C4-2B (cell line): Measurements from ENCODE around the gene ART1.
"Not testable (repeated sequence)": the region's sequence is repeated elsewhere in the genome, so short reads cannot be mapped to it uniquely, and the experiment has no call there.

Source experiments
- H3K27ac ChIP-seq: fragments of 450-650 bp; 2 replicates; pipeline ENCODE4 v1.5.1; 2017
- ZFX ChIP-seq: fragments of 450-650 bp; IDR thresholded peaks from 2 replicates; pipeline ENCODE4 v1.6.1; 2017
- TF ChIP-seq, protein P1 (sequence below): fragments of 450-650 bp; conservative IDR thresholded peaks from 2 replicates; pipeline ENCODE4 v1.5.1; 2017; ENCODE audit warnings: mild to moderate bottlenecking

The ART1 gene

DNA sequence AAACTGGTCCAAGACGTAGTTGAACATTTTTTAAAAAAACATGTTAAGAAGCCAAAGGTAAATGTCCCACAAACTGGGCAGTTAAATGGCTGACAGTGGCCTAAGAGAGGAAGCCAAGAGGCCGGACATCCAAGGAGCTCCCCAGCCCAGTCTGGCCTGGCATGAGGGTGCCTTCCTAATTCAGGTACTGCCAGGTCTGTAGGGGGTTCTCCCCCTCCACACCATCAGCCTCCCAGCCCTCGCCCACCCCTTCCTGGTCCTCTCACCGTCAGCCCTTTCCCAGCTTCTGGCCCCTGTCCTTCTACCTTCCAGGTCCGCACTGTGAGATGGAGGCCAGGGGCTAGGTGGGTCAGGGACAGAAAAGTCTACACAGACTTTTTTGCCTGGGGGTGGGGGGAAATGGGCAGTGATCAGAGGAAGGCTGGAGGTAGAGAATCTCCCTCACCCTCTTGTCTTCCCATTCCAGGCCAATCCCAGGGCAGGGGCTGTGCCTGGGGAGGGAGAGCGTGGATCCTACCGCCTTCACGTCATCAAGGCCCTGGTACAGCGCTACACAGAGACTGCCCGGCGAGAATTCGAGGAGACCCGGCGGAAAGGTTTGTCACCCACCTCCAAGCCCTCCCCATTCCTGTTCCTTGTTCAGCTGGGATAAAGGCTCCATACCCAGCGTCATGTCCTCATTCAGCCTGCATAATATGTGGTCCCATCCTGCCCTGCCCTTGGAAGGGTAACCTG, 9.1 kb upstream of the ART1 start:
- H3K27ac ChIP-seq: no peak overlapping the region
- no peak for TF ChIP-seq ZFX
- TF ChIP-seq, protein P1, sequence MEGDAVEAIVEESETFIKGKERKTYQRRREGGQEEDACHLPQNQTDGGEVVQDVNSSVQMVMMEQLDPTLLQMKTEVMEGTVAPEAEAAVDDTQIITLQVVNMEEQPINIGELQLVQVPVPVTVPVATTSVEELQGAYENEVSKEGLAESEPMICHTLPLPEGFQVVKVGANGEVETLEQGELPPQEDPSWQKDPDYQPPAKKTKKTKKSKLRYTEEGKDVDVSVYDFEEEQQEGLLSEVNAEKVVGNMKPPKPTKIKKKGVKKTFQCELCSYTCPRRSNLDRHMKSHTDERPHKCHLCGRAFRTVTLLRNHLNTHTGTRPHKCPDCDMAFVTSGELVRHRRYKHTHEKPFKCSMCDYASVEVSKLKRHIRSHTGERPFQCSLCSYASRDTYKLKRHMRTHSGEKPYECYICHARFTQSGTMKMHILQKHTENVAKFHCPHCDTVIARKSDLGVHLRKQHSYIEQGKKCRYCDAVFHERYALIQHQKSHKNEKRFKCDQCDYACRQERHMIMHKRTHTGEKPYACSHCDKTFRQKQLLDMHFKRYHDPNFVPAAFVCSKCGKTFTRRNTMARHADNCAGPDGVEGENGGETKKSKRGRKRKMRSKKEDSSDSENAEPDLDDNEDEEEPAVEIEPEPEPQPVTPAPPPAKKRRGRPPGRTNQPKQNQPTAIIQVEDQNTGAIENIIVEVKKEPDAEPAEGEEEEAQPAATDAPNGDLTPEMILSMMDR: no peak

DNA sequence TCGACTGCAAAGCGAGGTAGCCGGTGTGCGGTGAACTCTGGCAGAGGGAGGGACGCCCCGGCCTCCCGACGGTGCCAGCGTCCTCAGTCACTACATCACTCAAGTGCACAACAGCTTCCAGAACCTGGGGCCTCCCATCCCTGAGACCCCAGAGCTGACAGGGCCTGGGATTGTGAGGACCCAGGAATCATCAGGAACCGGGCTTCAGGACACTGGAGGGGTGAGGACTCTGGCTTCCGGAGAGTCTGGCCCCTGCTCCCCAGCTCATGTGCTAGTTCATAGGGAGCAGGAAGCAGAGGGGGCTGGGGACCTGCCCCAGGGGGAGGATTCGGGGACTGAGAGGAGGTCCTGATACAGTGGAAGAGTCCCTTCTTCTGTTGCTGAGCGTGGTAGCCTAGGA, 7.7 kb upstream of the ART1 start:
- no peak for TF ChIP-seq ZFX
- TF ChIP-seq, protein P1: no peak
- no peak overlapping the region for H3K27ac ChIP-seq

DNA sequence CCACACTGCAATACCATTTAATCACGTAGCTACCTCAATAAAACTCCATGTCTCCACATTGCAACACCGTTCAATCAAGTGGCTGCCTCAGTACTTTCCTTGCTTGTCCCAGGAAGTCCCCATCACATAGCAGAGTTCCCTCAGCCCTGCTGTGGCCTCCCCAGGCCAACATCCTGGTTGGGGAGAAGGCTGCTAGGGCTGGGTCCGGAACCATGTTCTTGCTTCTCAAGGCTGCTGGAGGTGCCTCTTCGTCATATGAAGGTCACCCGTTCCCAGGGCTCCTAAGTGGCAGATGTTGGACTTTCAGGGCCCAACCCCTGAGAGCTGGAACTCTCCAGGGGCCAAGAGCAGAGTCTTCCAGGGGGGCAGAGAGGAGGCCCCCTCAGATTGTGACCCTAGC, 6.4 kb upstream of the ART1 start:
- TF ChIP-seq ZFX: no peak
- no peak overlapping the region for H3K27ac ChIP-seq

DNA sequence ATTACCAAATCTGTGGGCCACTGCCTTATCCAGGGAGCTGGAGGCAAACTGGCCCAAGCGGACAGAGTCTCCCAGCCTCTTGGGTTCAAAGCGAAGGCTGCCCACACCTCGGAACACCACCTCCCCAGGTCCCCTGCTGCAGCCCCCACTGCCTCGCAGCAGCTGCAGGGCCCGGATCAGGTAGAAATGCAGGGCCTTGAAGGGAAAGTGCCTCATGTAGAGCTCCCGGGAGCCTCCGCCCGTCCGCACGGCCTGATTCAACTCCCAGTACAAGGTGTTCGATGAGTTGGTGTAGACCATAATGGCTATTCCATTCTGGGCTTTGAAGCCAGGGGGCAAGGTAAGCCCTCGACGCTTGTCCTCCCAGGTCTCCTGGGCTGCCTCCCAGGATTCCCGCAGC, 5.1 kb upstream of the ART1 start:
- TF ChIP-seq ZFX: no peak
- TF ChIP-seq, protein P1: no peak
- no peak overlapping the region for H3K27ac ChIP-seq

DNA sequence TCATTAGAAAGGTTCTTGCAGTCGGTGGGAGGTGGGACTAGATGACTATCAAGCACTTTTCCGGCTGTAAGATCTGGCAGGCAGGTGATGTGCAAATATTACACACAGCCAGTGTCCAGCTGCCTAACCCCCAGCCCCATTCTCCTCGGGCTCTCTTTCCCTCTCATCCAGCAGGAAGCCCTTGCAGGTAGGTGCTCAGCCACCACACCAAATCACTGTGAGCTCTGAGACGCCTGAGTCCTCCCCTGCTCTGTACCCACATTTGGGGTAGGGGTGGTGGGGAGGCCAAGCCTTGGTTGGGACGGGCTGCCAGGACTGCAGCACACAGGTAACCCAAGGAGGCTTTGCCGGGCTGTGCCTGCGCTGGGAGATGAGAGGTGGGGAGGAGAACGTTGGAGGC, 3.7 kb upstream of the ART1 start:
- no peak overlapping the region for H3K27ac ChIP-seq
- TF ChIP-seq, protein P1: no peak
- TF ChIP-seq ZFX: no peak

DNA sequence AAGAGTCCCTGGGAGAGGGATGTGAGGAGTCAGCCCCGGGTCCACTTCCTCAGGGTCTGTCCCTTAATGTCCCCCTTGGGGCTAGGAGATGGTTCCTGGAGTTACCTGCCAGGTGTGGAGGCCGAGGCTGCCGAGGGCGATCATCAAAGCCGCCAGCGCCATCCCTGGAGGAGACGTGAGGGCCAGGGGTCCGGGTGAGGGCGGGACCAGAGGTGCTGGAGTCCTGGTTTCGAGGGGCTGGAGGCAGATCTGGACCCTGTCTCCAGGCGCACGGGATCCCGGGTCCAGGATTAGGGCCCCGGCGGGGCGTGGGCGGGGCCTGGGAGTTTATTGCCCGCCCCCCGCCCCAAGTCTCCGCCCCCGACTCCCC, 3.2 kb upstream of the ART1 start, which contains the start of gene ART5:
Gene ART5, minus strand, starts transcription at position 292 of the 370 bp plus-strand sequence. Its CDS starts 130 bp downstream, at position 162.
- H3K27ac ChIP-seq: no peak within 1 kb of the TSS
- TF ChIP-seq, protein P1: no peak
- TF ChIP-seq ZFX: no peak

DNA sequence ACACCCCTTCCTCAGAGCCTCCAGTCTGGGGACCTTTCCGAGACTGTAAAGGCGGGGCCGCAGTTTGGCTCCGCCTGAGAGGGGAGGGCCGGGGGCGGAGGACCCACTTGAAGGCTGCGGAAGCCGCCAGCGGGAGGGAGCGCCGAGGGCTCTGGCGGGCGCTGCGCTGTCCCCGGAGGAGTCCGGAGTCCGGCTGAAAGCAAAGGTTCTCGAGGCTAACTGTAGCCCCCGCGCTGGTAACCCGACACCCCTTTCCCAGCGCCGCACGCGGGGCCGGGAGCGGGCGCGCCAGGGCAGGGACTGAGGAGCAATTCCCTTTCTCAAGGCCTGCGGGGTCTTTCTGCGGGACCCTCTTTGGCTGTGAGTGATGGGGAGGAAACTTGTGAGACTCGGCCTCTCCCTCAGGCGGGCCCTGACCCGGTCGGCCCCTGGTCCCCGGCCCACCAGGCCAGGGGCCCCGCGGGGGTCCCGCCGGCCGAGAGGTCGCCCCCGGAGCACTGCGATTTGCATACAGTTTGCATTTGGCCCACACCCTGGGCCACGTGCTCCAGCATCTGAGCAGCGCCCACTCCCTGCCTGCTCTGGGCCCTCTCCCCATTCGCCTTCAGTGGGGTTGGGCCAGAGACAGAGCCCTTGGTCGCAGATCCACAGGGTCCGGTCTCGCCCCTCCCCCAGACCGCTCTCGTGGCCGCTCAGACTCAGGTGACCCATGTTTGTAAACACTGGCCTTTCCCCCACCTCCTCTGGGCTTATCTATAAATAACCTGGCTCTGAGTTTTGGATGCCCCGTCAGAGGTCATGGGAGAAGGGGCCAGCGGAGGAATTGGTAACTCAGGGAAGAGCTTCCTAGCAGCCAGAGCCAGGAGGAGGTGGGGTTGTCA, 2.6 kb upstream of the ART1 start:
- TF ChIP-seq, protein P1: no peak
- no peak for TF ChIP-seq ZFX
- H3K27ac ChIP-seq: no peak overlapping the region

DNA sequence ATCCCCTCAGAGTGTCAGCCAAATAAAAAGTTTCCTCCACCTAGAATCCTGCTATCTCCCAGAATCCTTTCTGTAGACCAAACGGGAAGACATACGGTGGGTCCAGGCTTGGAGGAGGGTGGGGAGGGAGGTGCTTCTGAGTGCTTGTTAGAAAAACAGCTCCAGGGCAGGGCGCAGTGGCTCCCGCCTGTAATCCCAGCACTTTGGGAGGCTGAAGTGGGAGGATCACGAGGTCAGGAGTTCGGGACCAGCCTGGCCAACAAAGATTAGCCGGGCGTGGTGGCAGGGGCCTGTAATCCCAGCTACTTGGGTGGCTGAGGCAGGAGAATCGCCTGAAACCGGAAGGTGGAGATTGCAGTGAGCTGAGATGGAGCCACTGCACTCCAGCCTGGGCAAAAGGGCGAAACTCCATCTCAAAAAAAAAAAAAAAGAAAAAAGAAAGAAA, 1.8 kb upstream of the ART1 start:
- H3K27ac ChIP-seq: not testable (repeated sequence)
